Activated naive CD8-positive, alpha-beta T cell treated with anti-CD3 and anti-CD28 coated beads, Interleukin-2, amount 50 U/mL, for 16 hours (primary cell): Measurements from ENCODE around the gene C12orf42.

Experiments
- DNase-seq: peaks from one replicate; pipeline ENCODE4 v3.0.0-alpha.2; 2020; ENCODE audit warnings: low read depth, low spot score

The C12orf42 gene

DNA sequence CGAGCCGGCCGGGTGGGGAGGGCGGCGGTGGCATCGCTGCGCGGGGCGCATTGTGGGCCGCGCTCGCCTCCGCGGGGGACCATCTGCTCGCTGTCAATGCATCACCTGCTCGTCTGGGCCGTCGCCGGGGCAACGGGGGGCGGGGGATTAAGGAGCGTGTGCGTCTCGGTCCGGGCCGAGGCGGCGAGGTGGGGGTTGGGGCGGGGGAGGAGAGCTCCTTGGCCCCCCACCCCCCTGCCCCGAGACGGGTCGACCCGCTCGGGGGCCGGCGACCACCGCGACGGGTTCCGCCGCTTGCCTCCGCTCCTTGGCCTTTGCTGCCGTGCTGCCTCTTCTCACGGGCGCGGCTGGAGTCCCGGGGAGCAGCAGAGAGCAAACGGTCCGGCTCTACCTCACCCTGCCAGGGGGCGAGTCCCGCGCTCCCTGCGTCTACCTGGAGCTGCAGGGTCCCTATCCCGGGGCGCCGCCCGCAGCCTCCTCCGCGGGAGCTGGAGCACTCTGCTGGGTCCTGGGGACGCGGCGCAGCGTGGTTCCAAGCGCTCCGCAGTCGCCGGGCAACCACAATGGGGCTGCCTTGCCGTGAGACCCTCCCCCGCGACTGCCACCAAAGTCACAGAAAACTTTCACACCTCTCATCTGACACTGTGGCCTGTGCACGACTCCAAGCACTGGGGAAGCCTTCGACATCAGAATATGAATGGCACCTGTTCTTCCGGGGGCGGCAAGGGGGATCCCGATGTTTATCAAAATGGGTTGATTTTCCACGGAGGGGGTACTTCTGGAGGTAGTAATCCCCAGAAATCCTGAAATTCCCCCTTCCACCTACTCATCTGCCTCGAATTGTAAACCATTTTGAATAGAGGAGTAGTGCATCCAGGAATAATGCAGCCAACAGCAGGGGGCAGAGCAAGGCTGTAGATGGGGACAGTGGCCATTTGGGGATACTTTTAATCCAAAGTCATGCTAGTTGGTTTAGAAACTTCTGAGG, at the start of gene C12orf42:
Gene C12orf42, minus strand, starts transcription at position 500 of the 988 bp plus-strand sequence. CDS start 17,542 bp downstream, outside the sequence.
- DNase-seq = peak; percentile 11

DNA sequence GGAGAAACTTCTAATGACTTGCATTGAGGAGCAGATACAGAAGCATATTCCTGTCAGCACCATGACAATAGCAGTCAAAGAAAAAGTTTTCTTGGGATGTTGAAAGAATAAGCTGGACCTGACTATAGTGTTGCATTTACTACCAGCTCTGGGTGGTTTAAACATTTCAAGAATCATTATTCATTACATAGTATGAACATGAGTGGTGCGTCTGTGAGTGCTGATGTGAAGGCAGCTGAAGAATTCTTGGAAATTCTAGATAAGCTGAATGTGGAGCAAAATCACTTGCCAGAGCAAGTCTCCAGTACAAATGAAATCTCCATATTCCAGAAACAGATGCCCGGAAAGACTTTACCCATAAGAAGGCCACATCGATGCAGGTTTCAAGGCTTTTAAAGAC, 46.3 kb upstream of the C12orf42 start:
- no peak for DNase-seq

GRCh38 chr12:103540319-103540718, 44.6 kb upstream of the C12orf42 start:
- no peak for DNase-seq

DNA sequence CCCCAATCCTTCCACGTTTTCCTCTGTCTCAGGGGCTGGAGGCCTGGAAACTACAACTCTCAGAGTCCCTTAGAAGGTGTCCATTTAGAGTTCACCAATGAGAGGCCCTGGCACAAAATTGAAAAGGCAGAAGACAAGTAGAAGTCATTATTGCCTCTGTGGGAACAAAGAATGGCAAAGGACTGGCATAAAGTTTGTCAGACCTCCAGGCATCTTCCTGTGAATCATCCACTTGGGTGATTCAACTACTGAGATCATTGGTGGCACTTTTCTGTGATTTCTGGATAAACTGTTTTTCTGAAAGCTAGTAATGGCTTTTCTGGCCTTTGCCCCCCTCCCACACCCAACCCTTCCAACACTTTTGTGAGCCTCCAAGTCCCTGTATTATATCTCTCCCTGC, 42.6 kb upstream of the C12orf42 start:
- no peak for DNase-seq

- DNase-seq = no peak
Measured at GRCh38 chr12:103530307-103531066, 34.7 kb upstream of the C12orf42 start.

DNA sequence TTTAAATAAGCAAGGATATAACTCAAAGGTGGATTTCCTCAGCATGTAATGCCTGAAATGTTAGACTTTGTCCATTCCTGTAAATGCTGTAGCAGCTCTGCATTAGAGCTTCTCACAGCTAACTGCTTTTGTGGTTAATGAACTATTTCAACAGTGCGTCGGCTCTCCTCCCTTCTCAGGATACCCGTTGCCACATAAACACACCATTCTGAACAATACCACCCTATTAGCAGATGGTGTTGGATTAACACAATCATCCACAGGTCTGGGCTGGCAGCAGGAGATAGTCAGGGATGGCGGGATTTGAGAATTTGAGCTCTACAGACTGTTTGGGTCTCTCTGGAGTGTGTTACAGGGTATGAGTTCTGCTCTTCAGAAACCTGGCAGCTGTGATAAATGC, 33.5 kb upstream of the C12orf42 start:
- no peak for DNase-seq

DNA sequence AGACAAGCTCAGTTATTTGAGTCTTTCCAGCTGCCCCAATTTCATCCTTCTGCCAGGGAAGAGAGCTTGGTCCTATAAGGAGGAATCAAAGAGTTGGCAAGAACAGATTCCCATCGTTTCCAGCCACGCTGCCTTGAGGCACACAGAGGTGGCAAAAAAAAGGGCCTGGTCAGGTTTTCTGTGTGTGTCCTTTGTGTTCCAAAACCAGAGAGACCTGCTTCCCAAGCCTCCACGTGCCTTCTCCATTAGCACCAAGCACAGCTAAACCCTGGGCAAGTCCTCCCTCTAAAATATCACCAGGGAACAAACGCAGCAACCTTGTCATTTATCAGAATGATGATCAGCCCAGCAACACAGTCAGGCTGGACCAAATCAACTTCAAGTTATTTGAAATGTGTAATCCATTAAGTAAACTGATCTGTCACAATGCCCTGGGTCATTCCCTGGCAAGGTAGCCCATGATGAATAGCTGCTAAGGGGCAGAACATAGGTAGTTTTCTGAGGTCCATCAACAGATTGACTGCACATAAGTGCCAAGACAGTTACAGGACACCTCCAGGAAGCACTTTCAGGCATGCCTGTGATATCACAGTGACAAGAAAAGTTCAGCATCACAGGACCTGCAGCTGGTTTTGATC, 28.6 kb upstream of the C12orf42 start:
- no peak for DNase-seq

GRCh38 chr12:103523771-103524170, 28.0 kb upstream of the C12orf42 start:
- DNase-seq = no peak

DNA sequence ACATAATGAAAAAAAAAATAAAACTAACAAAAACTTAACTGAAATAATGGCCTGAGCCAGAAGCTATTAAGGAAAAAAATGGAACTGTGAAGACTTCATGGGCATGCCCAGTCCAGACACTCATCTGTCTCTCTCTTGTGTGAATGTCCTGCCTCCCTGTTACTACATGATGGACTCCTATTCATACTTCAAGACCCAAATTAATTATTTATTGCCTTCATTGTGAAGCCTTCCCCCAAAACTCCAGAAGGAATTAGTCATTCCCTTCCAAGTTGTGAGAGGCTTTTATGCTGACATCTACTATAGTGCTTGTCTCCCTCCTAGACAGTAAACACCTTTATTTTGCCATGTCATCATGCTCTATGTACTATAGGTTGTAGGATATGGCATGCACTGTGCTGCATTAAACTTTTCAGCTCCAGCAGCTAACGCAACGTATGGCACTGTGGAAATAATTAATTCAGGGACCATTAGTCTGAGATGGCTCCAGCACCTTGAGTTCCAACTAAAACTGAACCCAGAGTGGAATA, 25.0 kb upstream of the C12orf42 start:
- no peak for DNase-seq

GRCh38 chr12:103519632-103520031, 23.9 kb upstream of the C12orf42 start:
- no peak for DNase-seq

- DNase-seq = no peak
Measured at GRCh38 chr12:103518899-103519298, 23.1 kb upstream of the C12orf42 start.

- no peak for DNase-seq
Measured at GRCh38 chr12:103517161-103517560, 21.4 kb upstream of the C12orf42 start.

DNA sequence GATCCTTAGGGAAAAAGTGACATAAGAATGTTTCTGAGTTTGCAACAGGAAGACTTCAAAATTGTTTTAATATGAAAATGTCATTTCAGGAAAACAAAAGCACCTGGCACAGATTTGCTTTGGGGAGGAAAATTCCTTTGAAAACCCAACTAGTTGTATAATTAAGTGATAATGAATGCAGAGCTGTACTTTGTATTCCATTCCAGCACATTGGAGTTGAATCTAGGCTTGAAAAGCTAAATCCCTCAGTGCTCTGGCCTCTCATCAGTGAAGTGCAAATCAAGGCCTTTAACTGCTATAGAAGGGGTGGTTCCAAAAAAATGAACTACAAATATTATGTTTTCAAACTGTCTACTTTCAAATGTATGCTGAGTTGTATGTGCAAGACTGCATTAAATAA, 19.6 kb upstream of the C12orf42 start:
- no peak for DNase-seq

GRCh38 chr12:103513875-103514274, 18.1 kb upstream of the C12orf42 start:
- DNase-seq = no peak

- DNase-seq = peak; percentile 29
Measured at GRCh38 chr12:103505371-103506236, 9.8 kb upstream of the C12orf42 start.

DNA sequence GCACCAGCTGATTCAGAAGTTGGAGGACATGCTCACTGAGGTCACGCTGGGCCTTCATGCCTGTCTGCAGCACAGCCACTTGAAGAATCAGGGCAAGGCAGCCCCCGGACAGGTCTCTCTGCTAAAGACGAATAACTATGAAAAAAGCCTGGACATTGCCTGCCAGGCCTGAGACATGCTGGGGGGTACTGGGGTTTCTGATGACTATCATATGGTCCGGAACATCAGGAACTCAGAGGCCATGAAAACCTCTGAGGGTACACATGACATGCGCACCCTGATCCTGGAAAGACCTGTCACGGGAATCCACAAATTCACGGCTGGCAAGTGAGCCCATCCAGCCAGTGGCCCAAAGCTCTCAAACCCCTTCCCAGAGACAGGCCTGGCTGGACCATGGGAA, 8.8 kb upstream of the C12orf42 start:
- no peak for DNase-seq

DNA sequence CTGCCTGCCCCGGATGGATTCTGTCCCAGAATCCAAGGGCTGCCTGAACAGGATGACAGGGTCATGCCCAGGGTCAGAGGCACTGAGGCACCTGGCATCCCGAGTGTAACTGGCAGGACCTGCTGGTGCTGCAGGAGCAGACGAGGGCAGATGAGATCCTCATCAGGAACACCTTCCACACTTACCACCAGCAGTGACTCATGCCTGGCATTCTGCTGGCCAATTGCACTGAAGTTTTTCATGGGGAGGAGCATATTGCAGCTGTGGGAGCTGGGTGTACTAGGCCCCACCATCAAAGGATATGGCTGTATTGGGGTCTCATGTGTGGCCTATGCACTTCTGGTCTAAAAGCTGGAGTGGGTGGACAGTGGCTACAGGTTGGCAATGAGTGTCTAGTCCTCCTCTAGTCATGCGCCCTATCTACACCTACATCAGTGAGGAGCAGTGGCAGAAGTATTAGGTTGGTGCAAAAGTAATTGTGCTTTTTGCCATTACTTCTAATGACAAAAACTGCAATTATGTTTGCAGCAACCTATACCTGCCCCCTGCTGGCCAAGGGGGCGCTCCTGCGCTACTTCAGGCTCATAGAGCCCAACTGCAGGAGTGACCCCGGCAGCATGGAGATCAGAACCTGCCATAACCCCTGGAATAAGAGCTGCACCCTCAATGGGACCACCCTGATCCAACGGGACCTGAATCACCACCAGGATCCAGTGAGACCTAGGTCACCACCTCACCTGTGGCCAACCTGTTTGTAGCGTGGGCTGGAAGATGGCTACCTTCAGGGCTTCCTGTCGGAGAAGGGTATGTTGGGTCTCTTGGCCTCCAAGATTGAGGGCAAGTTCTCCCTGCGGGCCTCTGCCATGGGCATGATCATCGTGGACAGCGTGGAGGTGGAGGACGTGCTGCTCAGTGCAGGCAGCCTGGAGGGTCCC, 8.0 kb upstream of the C12orf42 start:
- no peak for DNase-seq

- DNase-seq = no peak
Measured at GRCh38 chr12:103501447-103501846, 5.7 kb upstream of the C12orf42 start.

DNA sequence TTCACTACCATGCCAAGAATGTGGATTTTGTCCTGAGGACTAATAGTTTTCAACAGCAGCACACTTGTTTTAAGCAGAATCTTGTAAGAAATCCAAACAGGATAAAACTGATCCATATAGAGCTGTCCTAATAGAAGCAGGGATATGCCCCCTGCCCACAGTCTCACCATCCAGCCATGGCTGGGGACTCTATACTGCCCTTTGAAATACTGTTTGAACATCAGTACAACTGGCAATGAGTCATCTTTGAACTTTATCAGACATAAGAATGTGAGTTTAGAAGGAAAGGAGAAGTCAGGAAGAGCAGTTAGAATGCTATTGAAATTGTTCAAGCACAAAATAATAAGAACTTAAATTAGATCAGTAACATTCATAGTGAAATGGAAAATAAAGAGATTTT, 3.8 kb upstream of the C12orf42 start:
- no peak for DNase-seq

DNA sequence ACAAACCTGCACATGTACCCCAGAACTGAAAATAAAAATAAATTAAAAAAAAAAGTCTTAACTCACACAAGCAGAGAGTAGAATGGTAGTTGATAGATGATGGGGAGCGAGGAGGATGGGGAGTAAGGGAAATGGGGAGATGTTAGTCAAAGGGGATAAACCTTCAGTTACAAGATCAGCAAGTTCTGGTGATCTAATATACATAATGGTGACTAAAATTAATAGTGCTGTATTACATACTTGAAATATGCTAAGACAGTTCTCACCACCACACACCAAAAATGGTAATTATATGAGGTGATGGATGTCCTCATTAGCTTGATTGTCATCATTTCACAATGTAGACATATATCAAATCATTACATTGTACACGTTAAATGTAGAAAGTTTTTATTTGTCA, 3.2 kb upstream of the C12orf42 start:
- no peak for DNase-seq
